ENCODE measurements around the gene IGSF21.

The IGSF21 gene

DNA sequence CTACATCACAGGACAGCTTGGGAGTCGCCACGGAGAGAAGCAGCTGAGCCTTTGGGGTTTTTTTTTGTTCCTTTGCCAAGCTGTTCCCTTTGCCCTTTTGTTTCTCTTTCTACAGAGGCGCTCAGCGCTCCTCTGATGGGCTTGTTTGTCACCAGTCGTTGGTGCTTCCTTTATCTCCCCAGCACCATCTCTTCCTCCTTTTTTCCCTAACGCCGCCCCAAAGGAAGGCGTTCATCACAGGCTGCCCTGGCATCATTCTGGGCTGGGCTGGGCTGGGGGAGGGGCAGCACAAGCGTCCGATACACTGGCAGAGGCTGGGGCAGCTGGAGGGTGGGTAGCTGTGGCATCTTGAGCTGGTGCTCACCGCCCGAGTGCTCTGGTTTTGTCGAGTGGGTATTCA is 10.5 kb downstream of the IGSF21 start:
- no peak for TF ChIP-seq CTCF (IDR thresholded peaks at IDR 0.05; ENCODE audit: low read depth, low read length, missing control alignments)
- no peak overlapping the region for H3K4me3 ChIP-seq (replicated peaks; ENCODE audit: low read depth, low read length)
- DNase-seq (ENCODE audit: extremely low read depth, low read depth): no peak

DNA sequence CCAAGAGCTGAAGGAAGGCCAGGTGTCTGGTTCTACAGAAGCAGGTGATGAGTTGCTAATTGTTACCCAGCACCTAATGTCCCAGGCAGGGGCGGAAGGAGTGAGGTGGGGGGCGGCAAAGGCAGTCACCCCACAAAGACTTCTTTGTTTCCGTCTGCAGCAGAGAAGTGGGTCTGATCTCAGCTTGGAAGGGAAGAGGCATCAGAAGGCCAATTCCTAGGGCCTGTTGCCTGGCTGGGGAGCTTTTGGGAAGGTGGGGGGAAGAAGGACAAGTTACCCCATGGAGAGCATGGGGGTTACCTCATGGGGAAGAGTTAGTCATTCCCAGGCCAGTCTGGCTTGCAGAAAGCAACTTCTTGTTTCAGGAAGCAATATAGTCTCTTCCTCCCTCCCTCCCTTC is 10.9 kb downstream of the IGSF21 start:
- no peak for DNase-seq (ENCODE audit: extremely low read depth, low read depth)
- TF ChIP-seq CTCF (IDR thresholded peaks at IDR 0.05; ENCODE audit: low read depth, low read length, missing control alignments): no peak

DNA sequence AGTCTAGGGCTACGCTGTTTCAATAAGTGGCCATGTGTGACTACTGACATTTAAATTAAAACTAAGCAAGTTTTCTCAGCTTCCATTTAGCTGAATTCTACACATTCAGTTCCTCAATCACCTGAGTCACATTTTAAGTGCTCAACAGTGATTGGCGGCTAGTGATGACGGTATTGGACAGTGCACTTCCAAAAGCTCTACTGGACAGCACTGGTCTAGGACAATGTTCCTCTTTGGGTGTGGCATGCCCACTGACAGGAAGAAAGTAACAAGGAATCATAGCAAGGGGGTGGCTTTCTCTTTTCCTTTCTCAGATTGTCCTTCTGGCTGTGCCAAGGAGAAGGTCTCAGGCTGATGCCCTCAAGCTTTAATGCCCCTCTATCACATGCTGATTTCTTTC is 11.7 kb downstream of the IGSF21 start:
- H3K4me3 ChIP-seq (replicated peaks; ENCODE audit: low read depth, low read length): no peak overlapping the region
- no peak for DNase-seq (ENCODE audit: extremely low read depth, low read depth)
- TF ChIP-seq CTCF (IDR thresholded peaks at IDR 0.05; ENCODE audit: low read depth, low read length, missing control alignments): no peak

More for the DNA sequence above, 10.9 kb downstream of the IGSF21 start:
- no peak overlapping the region for H3K4me3 ChIP-seq (replicated peaks; ENCODE audit: low read depth, low read length)

- no peak for DNase-seq (ENCODE audit: extremely low read depth, low read depth)
- TF ChIP-seq CTCF (IDR thresholded peaks at IDR 0.05; ENCODE audit: low read depth, low read length, missing control alignments): no peak
Measured at GRCh38 chr1:18119771-18120377, 12.3 kb downstream of the IGSF21 start.

DNA sequence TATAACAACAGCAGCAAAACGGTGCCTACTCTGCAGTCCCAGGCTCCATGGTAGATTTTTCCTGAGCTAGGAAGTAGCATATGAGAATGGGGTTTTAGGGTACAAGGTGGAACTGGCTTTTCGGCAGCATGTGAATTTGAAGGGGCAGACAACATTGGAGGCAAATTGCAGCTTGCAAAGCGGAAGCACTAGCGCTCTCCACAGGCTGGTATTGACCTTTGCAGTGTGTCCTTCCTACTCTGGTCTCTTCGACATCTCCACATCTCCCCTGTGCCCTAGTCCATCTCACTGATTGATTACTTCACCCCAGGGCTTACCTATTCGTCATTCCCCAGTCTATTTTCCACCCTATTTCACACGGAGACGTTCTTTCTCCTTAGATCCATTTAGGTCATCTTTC is 13.0 kb downstream of the IGSF21 start:
- no peak overlapping the region for H3K4me3 ChIP-seq (replicated peaks; ENCODE audit: low read depth, low read length)
- no peak for TF ChIP-seq CTCF (IDR thresholded peaks at IDR 0.05; ENCODE audit: low read depth, low read length, missing control alignments)
- DNase-seq (ENCODE audit: extremely low read depth, low read depth): no peak

More at GRCh38 chr1:18119771-18120377, 12.3 kb downstream of the IGSF21 start:
- H3K4me3 ChIP-seq (replicated peaks; ENCODE audit: low read depth, low read length): no peak overlapping the region

DNA sequence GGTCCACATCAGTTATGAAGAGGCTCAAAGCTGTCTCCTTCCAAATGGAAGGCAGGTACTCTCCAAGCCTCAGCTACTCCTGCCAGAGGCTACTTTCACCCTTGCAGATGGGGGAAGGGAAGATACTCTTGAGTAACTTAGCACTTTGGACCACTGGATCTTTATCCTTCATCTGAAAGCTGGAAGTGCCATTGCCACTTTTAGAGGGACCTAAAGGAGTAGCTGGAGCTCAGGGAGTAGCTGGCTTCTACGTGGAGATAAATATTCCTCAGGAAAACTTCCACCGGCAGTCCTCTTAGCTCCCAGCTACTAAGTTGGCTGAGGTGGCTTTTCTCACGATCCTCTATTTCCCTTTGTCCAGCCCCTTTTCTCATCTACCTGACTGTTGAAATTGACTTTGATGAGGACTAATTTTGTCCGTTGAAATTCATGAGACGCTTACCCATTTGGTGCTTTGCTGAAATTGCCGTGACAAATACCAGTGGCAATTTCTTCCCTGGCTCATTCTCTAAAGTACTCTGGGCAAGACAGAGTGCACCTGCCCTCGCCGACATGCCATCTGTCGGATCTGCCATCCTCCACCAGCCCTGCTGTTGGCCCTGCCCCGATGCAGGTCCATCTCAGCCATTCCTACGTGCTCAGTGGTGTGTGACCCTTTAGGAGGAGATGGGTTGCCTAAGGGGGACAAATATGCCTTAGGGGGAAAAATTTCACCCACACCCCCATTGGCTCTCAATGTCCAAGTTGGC is 13.6 kb downstream of the IGSF21 start:
- no peak overlapping the region for H3K4me3 ChIP-seq (replicated peaks; ENCODE audit: low read depth, low read length)
- TF ChIP-seq CTCF (IDR thresholded peaks at IDR 0.05; ENCODE audit: low read depth, low read length, missing control alignments): no peak
- DNase-seq (ENCODE audit: extremely low read depth, low read depth): no peak

All from HFF-Myc (cell line).